Endothelial cell of umbilical vein (primary cell): ENCODE measurements around the gene PPP2R5A. TPM values are rescaled to one million over a fixed set of nuclear protein-coding genes. Genes with fewer than 3 reads are reported as not detected.

ENCODE experiments used
- BruUV-seq: library from RNA; stranded (reverse); fragments of 400-500 nt; replicated peaks from 2 replicates; lab custom pipeline; 2021; lab: Mats Ljungman, UMichigan
- CTCF ChIA-PET: fragments of 300-600, 350-600 bp; sonication (Branson Sonifier 250); formaldehyde crosslinking; loops from one replicate; lab custom pipeline; 2021; ENCODE audit warnings: antibody characterized with exemption, inconsistent platforms; lab: Charles Lee
- POLR2A ChIA-PET: fragments of 300-600, 350-600 bp; sonication (Branson Sonifier 250); formaldehyde crosslinking; loops from one replicate; lab custom pipeline; 2021; ENCODE audit warnings: antibody characterized with exemption, inconsistent platforms; lab: Charles Lee
- DNase-seq: peaks from one replicate; pipeline ENCODE4 v3.0.0-alpha.2; 2011; ENCODE audit warnings: low read depth, low spot score
- FAIRE-seq: peaks from 2 replicates; lab custom pipeline; 2011; peaks lifted over from hg19 to GRCh38; lab: Jason Lieb, UNC
- H2AFZ ChIP-seq: 2 replicates; pipeline ENCODE4 v1.6.0; 2012; ENCODE audit warnings: low read depth, low read length, control low read depth, inconsistent platforms
- H3K27ac ChIP-seq: 2 replicates; pipeline ENCODE4 v1.5.1; 2011; ENCODE audit warnings: low read depth, mild to moderate bottlenecking, control low read depth, low read length, moderate library complexity; ENCODE audit not compliant: insufficient read depth
- H3K27me3 ChIP-seq, 2 experiments: 2 replicates each; pipeline versions ENCODE4 v1.6.0 to v1.6.1; 2011; ENCODE audit warnings: low read length in 2 of 2, mixed read lengths in 1 of 2; ENCODE audit not compliant: control insufficient read depth in 2 of 2, insufficient read depth in 2 of 2
- H3K36me3 ChIP-seq, 2 experiments: 2 replicates in 1 of 2; 3 replicates in 1 of 2; pipeline ENCODE4 v1.5.1; 2011; ENCODE audit warnings: low read length in 2 of 2, mild to moderate bottlenecking in 1 of 2, moderate library complexity in 1 of 2; ENCODE audit not compliant: control insufficient read depth in 2 of 2, insufficient read depth in 2 of 2; ENCODE audit errors: extremely low read depth in 1 of 2
- H3K4me1 ChIP-seq: 3 replicates; pipeline ENCODE4 v1.5.1; 2011; ENCODE audit warnings: mild to moderate bottlenecking, low read length; ENCODE audit not compliant: control insufficient read depth, insufficient read depth; ENCODE audit errors: extremely low read depth
- H3K4me2 ChIP-seq: 2 replicates; pipeline ENCODE4 v1.6.1; 2011; ENCODE audit warnings: low read length, control low read depth, mixed read lengths; ENCODE audit not compliant: insufficient read depth
- H3K4me3 ChIP-seq, 3 experiments: fragments of 200-600 bp in 1 of 3; sonication (generic), shearing (Covaris generic) in 1 of 3; replicated peaks in 1 of 3; 2 replicates each; pipeline ENCODE4 v1.5.1; 2011 to 2016; ENCODE audit warnings: control low read depth in 3 of 3, low read length in 3 of 3, mild to moderate bottlenecking in 2 of 3, inconsistent platforms in 1 of 3, low read depth in 1 of 3, moderate library complexity in 1 of 3; ENCODE audit not compliant: insufficient read depth in 1 of 3
- H3K79me2 ChIP-seq: 2 replicates; pipeline ENCODE4 v1.6.0; 2012; ENCODE audit warnings: low read length, inconsistent platforms; ENCODE audit not compliant: control insufficient read depth, insufficient read depth
- H3K9ac ChIP-seq: replicated peaks from 2 replicates; pipeline ENCODE3; 2011; ENCODE audit warnings: low read length, control low read depth; ENCODE audit not compliant: insufficient read depth; ENCODE audit errors: extremely low read depth
- H3K9me1 ChIP-seq: replicated peaks from 3 replicates; pipeline ENCODE4 v1.6.0; 2011; ENCODE audit warnings: mild to moderate bottlenecking, low read length; ENCODE audit not compliant: control insufficient read depth, insufficient read depth; ENCODE audit errors: extremely low read depth
- H3K9me3 ChIP-seq: replicated peaks from 2 replicates; pipeline ENCODE4 v1.5.1; 2012; ENCODE audit warnings: low read length, inconsistent platforms; ENCODE audit not compliant: control insufficient read depth, insufficient read depth
- H4K20me1 ChIP-seq: replicated peaks from 2 replicates; pipeline ENCODE3; 2011; ENCODE audit warnings: mild to moderate bottlenecking, low read length; ENCODE audit not compliant: control insufficient read depth, insufficient read depth; ENCODE audit errors: extremely low read depth
- CTCF ChIP-seq, 2 donors: IDR thresholded peaks; 1 replicate in 1 of 2; 2 replicates in 1 of 2; pipeline ENCODE4 v1.5.1; 2011; ENCODE audit warnings: low read length in 2 of 2, mild to moderate bottlenecking in 2 of 2, moderate library complexity in 2 of 2, control low read depth in 1 of 2, inconsistent platforms in 1 of 2, low read depth in 1 of 2; ENCODE audit not compliant: insufficient read depth in 1 of 2; ENCODE audit errors: extremely low read depth in 1 of 2
- EZH2 ChIP-seq: IDR thresholded peaks from 2 replicates; pipeline ENCODE4 v1.6.1; 2012; ENCODE audit warnings: borderline replicate concordance, low read depth, mild to moderate bottlenecking, moderate library complexity, low read length, inconsistent platforms; ENCODE audit not compliant: severe bottlenecking
- FOS ChIP-seq: IDR thresholded peaks from 2 replicates; pipeline ENCODE4 v1.6.1; 2011; ENCODE audit warnings: mild to moderate bottlenecking, low read length, moderate library complexity, borderline replicate concordance; ENCODE audit not compliant: insufficient read depth
- GATA2 ChIP-seq: IDR thresholded peaks from 2 replicates; pipeline ENCODE4 v1.7.0; 2011; ENCODE audit warnings: low read depth, mild to moderate bottlenecking, moderate library complexity, mixed read lengths, low read length; ENCODE audit not compliant: insufficient read length, insufficient read depth
- JUN ChIP-seq: IDR thresholded peaks from 2 replicates; pipeline ENCODE4 v1.6.1; 2011; ENCODE audit warnings: borderline replicate concordance, low read depth; ENCODE audit not compliant: insufficient read length, insufficient read depth
- MAX ChIP-seq: IDR thresholded peaks from 2 replicates; pipeline ENCODE4 v1.6.1; 2011; ENCODE audit not compliant: insufficient read depth, insufficient read length
- MYC ChIP-seq: IDR thresholded peaks from one replicate; pipeline ENCODE4 v1.6.1; 2011; ENCODE audit warnings: mild to moderate bottlenecking, low read depth, low read length
- POLR2A ChIP-seq: IDR thresholded peaks from 2 replicates; pipeline ENCODE4 v1.6.1; 2012; ENCODE audit warnings: low read depth, mild to moderate bottlenecking, control low read depth, low read length
- POLR2AphosphoS5 ChIP-seq: IDR thresholded peaks from 2 replicates; pipeline ENCODE4 v1.6.1; 2012; ENCODE audit warnings: low read depth, mild to moderate bottlenecking, control low read depth, low read length, moderate library complexity; ENCODE audit not compliant: insufficient read depth
- dilution Hi-C: fragments of 300-500 bp; cut with MboI; formaldehyde crosslinking; loops from one replicate; pipeline ENCODE4 v1.15.0; 2019; ENCODE audit warnings: low sequenced_read_pairs; ENCODE audit not compliant: extremely low pct_ligation_motif_present
- intact Hi-C: fragments of 100-400 bp; cut with micrococcal nuclease; formaldehyde crosslinking; loops from one replicate; pipeline ENCODE4 v1.10.0; 2022
- polyA plus RNA-seq, 4 experiments: library from polyadenylated mRNA; depleted of rRNA in 3 of 4; stranded (reverse) in 3 of 4; unstranded in 1 of 4; fragments of >200 nt; gene quantifications; 2 replicates each; pipeline versions ENCODE4 v1.2.1 to v1.2.3, GENCODE V29; 2011 to 2012; ENCODE audit warnings: missing spikeins in 1 of 4
- total RNA-seq: library from RNA; stranded (reverse); gene quantifications from 2 replicates; pipeline ENCODE4 v1.2.3, GENCODE V29; 2021

Gene PPP2R5A
- total and polyA plus RNA-seq, 2 donors (not counting 3 experiments of a cell fraction or from before 2014, with no cell fraction given): 11.9 to 34.5 TPM

- POLR2A ChIA-PET: interaction anchor here (0.7 kb wide), 1 partner anchor 13 kb away, joined by 3 read pairs; no protein-coding TSS in a partner anchor
- peaks cover 0 to 9% of the 10 kb centered on the region in 2 experiments for H3K36me3 ChIP-seq
- intact Hi-C loops: no loop called here
- H3K27me3 ChIP-seq: no peaks in the 10 kb centered on the region
- no peaks in the 10 kb centered on the region for H3K4me1 ChIP-seq
- no peak overlapping the region for H3K27ac ChIP-seq
- no peak overlapping the region for H3K9ac ChIP-seq
- CTCF ChIA-PET: interaction anchor here (2.7 to 4.5 kb wide), 2 partner anchors 10 to 78 kb away, joined by 15 to 24 read pairs; no protein-coding TSS in a partner anchor
- dilution Hi-C loops: no loop called here
- BruUV-seq: no TSS peak
- H4K20me1 ChIP-seq: no peaks in the 10 kb centered on the region
- DNase-seq (no peak), FAIRE-seq (no peak)
- H3K4me2 ChIP-seq: no peak overlapping the region
- H3K79me2 ChIP-seq: no peaks in the 10 kb centered on the region
- no peak overlapping the region for H3K4me3 ChIP-seq
- TF ChIP-seq POLR2A (no peak), MAX (no peak), GATA2 (no peak), JUN (no peak), CTCF (IDR thresholded peaks at IDR 0.05; ENCODE audit: extremely low read depth in 1 of 2, insufficient read depth in 1 of 2, low read depth in 1 of 2, low read length in 2 of 2) (no peak), POLR2AphosphoS5 (no peak), MYC (no peak), EZH2 (no peak), FOS (no peak)
- no peaks in the 10 kb centered on the region for H3K9me1 ChIP-seq
- no peak overlapping the region for H2AFZ ChIP-seq
- no peaks in the 10 kb centered on the region for H3K9me3 ChIP-seq
Measured at GRCh38 chr1:212377644-212378043, 92.4 kb downstream of the PPP2R5A start.
